GM12874 (cell line): ENCODE data around the gene LRP1.

Experiments
- CTCF ChIP-seq: IDR thresholded peaks from 2 replicates; pipeline ENCODE4 v1.5.1; 2011; ENCODE audit warnings: low read depth, mild to moderate bottlenecking, control low read depth, low read length, moderate library complexity; ENCODE audit not compliant: insufficient read depth

LRP1 gene

GRCh38 chr12:57087010-57087690, 41.1 kb upstream of the LRP1 start:
- no peak for TF ChIP-seq CTCF

GRCh38 chr12:57087691-57088353, 40.5 kb upstream of the LRP1 start:
- TF ChIP-seq CTCF: no peak

GRCh38 chr12:57088354-57089270, 39.7 kb upstream of the LRP1 start, which contains the start of gene NAB2:
NAB2 (plus strand) TSS chr12:57089114; CDS start chr12:57089272, 158 bp downstream.
- TF ChIP-seq CTCF: no peak

GRCh38 chr12:57089271-57090245, 38.7 kb upstream of the LRP1 start:
- TF ChIP-seq CTCF: no peak

- no peak for TF ChIP-seq CTCF
These were observed 37.8 kb upstream of the LRP1 start for GRCh38 chr12:57090490-57090889.

GRCh38 chr12:57090924-57091637, 37.2 kb upstream of the LRP1 start:
- no peak for TF ChIP-seq CTCF
